Stimulated activated CD8-positive, alpha-beta memory T cell treated with anti-CD3 and anti-CD28 coated beads, Interleukin-7, amount 100 ng/mL, for 48 hours (primary cell): ENCODE results near the gene MOSMO.
"Not testable (repeated sequence)": the region's sequence is repeated elsewhere in the genome, so short reads cannot be mapped to it uniquely, and the experiment has no call there.

ENCODE experiments used
- DNase-seq, 2 donors: peaks; one replicate each; pipeline ENCODE4 v3.0.0-alpha.2; 2020; ENCODE audit warnings: low read depth in 1 of 2; ENCODE audit errors: extremely low read depth in 1 of 2

MOSMO gene

GRCh38 chr16:22002047-22002446 lies 5.9 kb upstream of the MOSMO start:
- not testable (repeated sequence) for DNase-seq

GRCh38 chr16:22003195-22003594 lies 4.7 kb upstream of the MOSMO start:
- no peak for DNase-seq

DNA sequence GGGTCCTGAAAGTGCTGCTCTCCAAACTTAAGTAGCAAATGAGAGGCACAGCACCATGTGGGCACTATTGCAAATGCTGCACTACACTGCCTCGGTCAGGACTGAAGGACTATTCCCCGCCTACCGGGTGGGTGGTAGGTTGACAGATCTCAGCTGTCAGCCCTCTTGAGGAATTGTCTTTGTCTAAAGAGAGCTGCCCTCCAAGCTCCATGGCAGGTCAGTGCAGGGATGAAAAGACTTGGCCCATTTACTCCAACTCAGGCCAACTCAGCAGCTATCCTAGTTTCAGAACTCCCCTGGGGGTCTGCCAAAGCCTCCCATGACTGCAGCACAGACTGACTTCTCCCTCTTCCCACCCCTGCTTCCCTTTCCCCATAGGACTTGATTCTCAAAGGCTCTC lies 3.6 kb upstream of the MOSMO start:
- DNase-seq = no peak

DNA sequence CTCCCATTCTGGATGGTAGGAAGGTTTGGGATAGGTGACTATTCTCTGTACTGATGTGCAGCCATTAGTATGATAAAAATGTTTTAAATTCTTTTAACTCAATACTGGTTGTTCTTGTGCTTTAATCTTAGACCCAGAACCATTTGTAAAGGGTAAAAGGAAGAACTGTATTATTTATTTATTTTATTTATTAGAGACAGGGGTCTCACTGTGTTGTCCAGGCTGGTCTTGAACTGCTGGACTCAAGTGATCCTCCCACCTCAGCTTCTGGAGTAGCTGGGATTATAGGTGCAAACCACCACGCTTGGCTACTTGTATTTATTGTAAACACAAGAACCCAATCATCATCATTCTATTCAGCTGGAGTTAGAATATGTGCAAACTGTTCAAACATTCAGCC lies 2.2 kb upstream of the MOSMO start:
- no peak for DNase-seq

- no peak for DNase-seq
These were observed 1.3 kb upstream of the MOSMO start for GRCh38 chr16:22006636-22007035.

DNA sequence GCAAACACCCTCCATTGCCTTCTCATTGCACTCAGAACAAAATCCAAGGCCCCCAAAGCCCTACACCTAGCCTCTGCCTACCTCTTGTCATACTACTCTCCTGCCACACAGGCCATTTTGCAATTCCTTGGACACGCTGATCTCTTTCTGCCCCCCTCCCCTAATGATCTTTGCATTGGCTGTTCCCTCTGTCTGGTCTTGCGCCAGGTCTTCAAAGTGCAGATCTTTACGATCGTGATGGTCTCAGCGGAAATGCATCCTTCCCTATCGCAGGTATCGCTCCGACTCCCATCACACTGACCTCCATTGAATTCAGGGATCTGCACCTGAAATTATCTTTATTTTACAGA lies 777 bp upstream of the MOSMO start:
- DNase-seq = no peak

- no peak for DNase-seq
These were observed 526 bp downstream of the MOSMO start for GRCh38 chr16:22008215-22009059.

GRCh38 chr16:22010902-22011301 lies 3.0 kb downstream of the MOSMO start:
- DNase-seq = no peak

- DNase-seq = no peak
These were observed 4.3 kb downstream of the MOSMO start for GRCh38 chr16:22012241-22012640.

- DNase-seq = no peak
These were observed 5.6 kb downstream of the MOSMO start for GRCh38 chr16:22013486-22013885.

GRCh38 chr16:22014271-22014873 lies 6.5 kb downstream of the MOSMO start:
- no peak for DNase-seq

DNA sequence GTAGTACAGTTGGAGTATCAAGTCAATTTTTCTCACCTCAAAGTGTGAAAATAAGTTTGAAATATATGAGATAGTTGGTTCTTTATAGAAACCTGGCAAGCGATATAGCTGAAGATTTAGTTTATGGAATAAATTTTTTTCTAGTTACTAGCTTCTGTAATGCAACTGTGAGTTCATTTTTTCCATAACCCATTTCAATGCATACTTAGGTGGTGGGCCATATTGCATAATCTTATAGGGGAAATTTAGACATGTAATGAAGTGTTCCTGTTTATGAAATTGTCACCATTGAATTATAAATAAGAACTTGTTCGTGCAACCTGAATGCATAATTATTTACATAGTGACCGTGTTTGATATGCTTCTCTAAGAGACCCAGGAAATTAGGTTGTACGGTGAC lies 9.0 kb downstream of the MOSMO start:
- no peak for DNase-seq

- no peak for DNase-seq
These were observed 10.6 kb downstream of the MOSMO start for GRCh38 chr16:22018559-22018958.

DNA sequence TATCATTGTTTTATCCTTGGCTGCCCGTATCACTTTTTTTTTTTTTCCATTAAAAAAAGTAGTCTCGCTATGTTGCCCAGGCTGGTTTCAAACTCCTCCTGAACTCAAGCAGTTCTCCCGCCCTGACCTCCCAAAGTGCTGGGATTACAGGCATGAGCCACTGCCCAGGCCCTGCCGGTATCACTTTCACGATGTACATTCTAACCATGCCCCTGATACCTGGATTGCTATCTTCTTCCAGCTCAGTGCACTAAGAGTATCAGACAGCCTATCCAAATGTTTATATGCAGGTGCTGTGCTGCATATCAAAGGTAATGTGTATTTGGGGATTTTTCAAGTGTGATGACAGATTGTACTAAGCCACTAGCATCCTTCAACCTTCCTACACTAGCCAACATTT lies 14.2 kb downstream of the MOSMO start:
- no peak for DNase-seq

DNA sequence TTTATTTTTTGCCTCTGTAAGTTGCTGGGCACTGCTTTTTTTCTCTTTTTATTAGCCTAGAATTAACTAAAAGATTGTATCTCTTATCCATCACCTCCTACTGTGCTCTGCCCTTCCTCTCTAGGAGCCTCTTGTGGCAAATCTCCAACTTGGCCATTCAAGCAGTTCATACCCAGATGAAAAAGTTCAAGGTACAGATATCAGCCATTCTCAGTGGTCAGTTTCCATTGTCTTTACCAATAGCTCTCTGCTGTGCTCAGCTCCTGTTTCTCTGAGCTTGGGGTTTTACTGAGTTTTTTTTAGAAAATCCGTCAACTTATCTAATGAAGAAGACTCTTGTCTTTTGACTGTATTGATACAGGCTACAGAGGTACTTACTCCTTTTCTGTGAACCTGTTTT lies 15.6 kb downstream of the MOSMO start:
- no peak for DNase-seq

GRCh38 chr16:22024785-22025184 lies 16.9 kb downstream of the MOSMO start:
- DNase-seq = not testable (repeated sequence)

- DNase-seq = no peak
These were observed 19.7 kb downstream of the MOSMO start for GRCh38 chr16:22027633-22028032.

DNA sequence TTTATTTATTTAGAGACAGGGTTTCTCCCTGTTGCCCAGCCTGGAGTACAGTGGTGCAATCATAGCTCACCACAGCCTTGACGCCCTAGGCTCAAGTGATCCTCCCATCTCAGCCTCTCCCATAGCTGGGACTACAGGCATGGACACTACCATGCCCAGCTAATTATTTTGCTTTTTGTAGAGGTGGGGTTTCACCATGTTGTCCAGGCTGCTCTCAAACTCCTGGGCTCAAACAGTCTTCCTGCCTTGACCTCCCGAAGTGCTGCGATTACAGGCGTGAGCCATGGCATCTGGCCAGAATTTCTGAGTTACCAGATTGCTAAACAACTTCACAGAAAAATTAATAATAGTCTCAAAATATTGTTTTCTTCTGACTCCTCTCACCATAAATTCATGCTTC lies 21.7 kb downstream of the MOSMO start:
- no peak for DNase-seq

DNA sequence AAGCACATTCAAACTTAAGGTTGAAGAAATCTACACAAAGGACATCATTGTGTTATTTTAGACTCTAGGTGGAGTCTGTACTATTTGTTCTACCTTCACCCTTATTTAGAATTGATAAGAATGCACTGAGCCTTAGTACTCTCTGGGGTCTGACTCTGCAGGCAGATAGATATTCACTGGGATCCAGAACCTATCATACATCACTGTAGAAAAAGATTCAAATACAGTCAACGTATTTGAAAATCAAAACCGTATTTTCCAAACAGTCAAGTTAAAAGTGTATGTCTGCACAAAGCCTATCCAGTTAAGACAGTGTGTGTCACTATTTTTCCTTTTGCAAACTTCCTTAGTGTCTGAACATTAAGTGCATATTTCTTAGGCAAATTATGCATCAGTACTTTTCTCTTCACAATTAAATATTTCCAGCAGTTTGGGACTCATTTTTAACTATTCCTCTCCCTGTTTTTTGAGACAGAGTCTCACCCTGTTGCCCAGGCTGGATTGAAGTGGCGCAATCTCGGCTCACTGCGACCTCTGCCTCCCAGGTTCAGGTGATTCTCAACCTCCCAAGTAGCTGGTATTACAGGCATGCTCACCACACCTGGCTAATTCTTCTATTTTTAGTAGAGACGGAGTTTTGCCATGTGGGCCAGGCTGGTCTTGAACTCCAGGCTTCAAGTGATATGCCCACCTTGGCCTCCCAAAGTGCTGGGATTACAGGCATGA lies 22.3 kb downstream of the MOSMO start:
- no peak for DNase-seq

GRCh38 chr16:22031483-22032083 lies 23.7 kb downstream of the MOSMO start:
- no peak for DNase-seq

- no peak for DNase-seq
These were observed 26.6 kb downstream of the MOSMO start for GRCh38 chr16:22034503-22034902.

GRCh38 chr16:22035153-22035552 lies 27.2 kb downstream of the MOSMO start:
- no peak for DNase-seq
